SK-N-SH (cell line): ENCODE results near the gene DNAJB12. TPM values are rescaled to one million over a fixed set of nuclear protein-coding genes. Genes with fewer than 3 reads are reported as not detected.

Experiments
- CTCF ChIA-PET: fragments of 300-600, 350-600 bp; formaldehyde crosslinking; extraction: SDS; loops from one replicate; lab custom pipeline; 2021; lab: Yijun Ruan, JAX
- POLR2A ChIA-PET: fragments of 350-600 bp; sonication (Branson Sonifier 250); formaldehyde crosslinking; extraction: SDS; loops from one replicate; lab custom pipeline; 2020; ENCODE audit warnings: antibody characterized with exemption, inconsistent platforms; lab: Yijun Ruan, JAX
- DNase-seq: peaks from one replicate; pipeline ENCODE4 v3.0.0; 2012
- H2AFZ ChIP-seq: fragments of 200-600 bp; sonication (generic); 2 replicates; pipeline ENCODE4 v1.8.1; 2016; ENCODE audit warnings: antibody characterized with exemption, mild to moderate bottlenecking, low read depth
- H3F3A ChIP-seq: fragments of 200-600 bp; sonication (generic); replicated peaks from 2 replicates; pipeline ENCODE3; 2016; ENCODE audit warnings: antibody characterized with exemption, mild to moderate bottlenecking; ENCODE audit not compliant: insufficient read depth
- H3K27ac ChIP-seq, 2 experiments: fragments of 200-500 bp in 1 of 2; fragments of 200-600 bp in 1 of 2; sonication (Bioruptor generic) in 1 of 2; sonication (generic), shearing (Covaris generic) in 1 of 2; 2 replicates each; pipeline versions ENCODE4 v1.5.1 to v1.6.1; 2014 to 2016; ENCODE audit warnings: low read depth in 2 of 2, inconsistent platforms in 1 of 2, low read length in 1 of 2, mild to moderate bottlenecking in 1 of 2, mixed read lengths in 1 of 2
- H3K27me3 ChIP-seq: fragments of 200-600 bp; sonication (generic), shearing (Covaris generic); 2 replicates; pipeline ENCODE4 v1.6.1; 2016; ENCODE audit warnings: mixed run types; ENCODE audit not compliant: insufficient read depth
- H3K36me3 ChIP-seq, 2 experiments: fragments of 200-500 bp in 1 of 2; fragments of 200-600 bp in 1 of 2; sonication (Bioruptor generic) in 1 of 2; sonication (generic) in 1 of 2; replicated peaks in 1 of 2; 2 replicates each; pipeline versions ENCODE3 to v1.5.1; 2014 to 2016; ENCODE audit warnings: low read length in 1 of 2, mild to moderate bottlenecking in 1 of 2; ENCODE audit not compliant: insufficient read depth in 2 of 2, control insufficient read depth in 1 of 2
- H3K4me1 ChIP-seq, 2 experiments: fragments of 200-500 bp in 1 of 2; fragments of 200-600 bp in 1 of 2; sonication (Bioruptor generic) in 1 of 2; sonication (generic), shearing (Covaris generic) in 1 of 2; 2 replicates each; pipeline versions ENCODE4 v1.5.1 to v1.6.1; 2014 to 2016; ENCODE audit warnings: low read depth in 1 of 2, low read length in 1 of 2, mixed run types in 1 of 2; ENCODE audit not compliant: insufficient read depth in 2 of 2, control insufficient read depth in 1 of 2
- H3K4me2 ChIP-seq: fragments of 200-600 bp; sonication (generic), shearing (Covaris generic); 2 replicates; pipeline ENCODE4 v1.6.1; 2017; ENCODE audit warnings: mixed run types
- H3K4me3 ChIP-seq, 2 experiments: fragments of 200-500 bp in 1 of 2; fragments of 200-600 bp in 1 of 2; sonication (Bioruptor generic) in 1 of 2; sonication (generic), shearing (Covaris generic) in 1 of 2; 2 replicates each; pipeline versions ENCODE4 v1.5.1 to v1.8.1; 2014 to 2016; ENCODE audit warnings: low read depth in 2 of 2, inconsistent platforms in 1 of 2, low read length in 1 of 2, mild to moderate bottlenecking in 1 of 2, mixed read lengths in 1 of 2, moderate library complexity in 1 of 2
- H3K79me2 ChIP-seq: fragments of 200-600 bp; sonication (generic); 2 replicates; pipeline ENCODE4 v1.8.1; 2017; ENCODE audit warnings: mild to moderate bottlenecking; ENCODE audit not compliant: insufficient read depth
- H3K9ac ChIP-seq: fragments of 200-600 bp; sonication (generic); 2 replicates; pipeline ENCODE4 v1.6.1; 2017; ENCODE audit warnings: mixed run types
- H3K9me2 ChIP-seq: fragments of 200-600 bp; sonication (generic); 2 replicates; pipeline ENCODE4 v1.6.1; 2017; ENCODE audit warnings: mixed run types
- H3K9me3 ChIP-seq: fragments of 200-600 bp; sonication (generic); 2 replicates; pipeline ENCODE4 v1.6.1; 2017; ENCODE audit warnings: mixed run types, mild to moderate bottlenecking, moderate library complexity
- H4K20me1 ChIP-seq: fragments of 200-600 bp; sonication (generic); 2 replicates; pipeline ENCODE4 v1.6.1; 2017; ENCODE audit warnings: mild to moderate bottlenecking, mixed run types; ENCODE audit not compliant: insufficient read depth
- EP300 ChIP-seq, 2 experiments: IDR thresholded peaks; 2 replicates each; pipeline versions ENCODE4 v1.4.0 to v1.6.1; 2012; ENCODE audit warnings: borderline replicate concordance in 1 of 2, low read depth in 1 of 2, low read length in 1 of 2
- EZH2phosphoT487 ChIP-seq: fragments of 200-600 bp; sonication (generic); IDR thresholded peaks from 2 replicates; pipeline ENCODE4 v1.6.1; 2017; ENCODE audit warnings: low read depth, mixed run types, mild to moderate bottlenecking, antibody characterized with exemption, moderate library complexity, borderline replicate concordance
- FOSL2 ChIP-seq: IDR thresholded peaks from 2 replicates; pipeline ENCODE4 v1.4.0; 2012; ENCODE audit warnings: low read depth, mild to moderate bottlenecking, moderate library complexity, borderline replicate concordance
- FOXM1 ChIP-seq: IDR thresholded peaks from 2 replicates; pipeline ENCODE4 v1.4.0; 2012; ENCODE audit warnings: low read depth, mild to moderate bottlenecking
- GATA2 ChIP-seq: sonication (generic); formaldehyde crosslinking; IDR thresholded peaks from 2 replicates; pipeline ENCODE4 v1.5.0; 2020; ENCODE audit warnings: mild to moderate bottlenecking, missing genetic modification reagents
- MEF2A ChIP-seq: IDR thresholded peaks from 2 replicates; pipeline ENCODE4 v1.4.0; 2012; ENCODE audit warnings: low read depth, borderline replicate concordance
- NFIC ChIP-seq: IDR thresholded peaks from 2 replicates; pipeline ENCODE4 v1.4.0; 2012; ENCODE audit warnings: borderline replicate concordance
- NRF1 ChIP-seq: IDR thresholded peaks from 2 replicates; pipeline ENCODE4 v1.6.1; 2012; ENCODE audit warnings: low read depth, mild to moderate bottlenecking, low read length
- PBX3 ChIP-seq: IDR thresholded peaks from 2 replicates; pipeline ENCODE4; 2012
- POLR2AphosphoS5 ChIP-seq: IDR thresholded peaks from 2 replicates; pipeline ENCODE4 v1.6.1; 2012; ENCODE audit warnings: low read depth, low read length
- RCOR1 ChIP-seq: fragments of 150-350 bp; IDR thresholded peaks from 2 replicates; pipeline ENCODE4 v1.6.1; 2017; ENCODE audit warnings: antibody characterized with exemption, low read length
- REST ChIP-seq: IDR thresholded peaks from 2 replicates; pipeline ENCODE4 v1.6.1; 2012; ENCODE audit warnings: mild to moderate bottlenecking, low read depth, low read length, moderate library complexity
- RFX5 ChIP-seq: IDR thresholded peaks from 2 replicates; pipeline ENCODE4 v1.6.1; 2012; ENCODE audit warnings: mild to moderate bottlenecking, improper control_type of control experiment, low read length
- SMC3 ChIP-seq: IDR thresholded peaks from 2 replicates; pipeline ENCODE4 v1.6.1; 2012; ENCODE audit warnings: low read depth, low read length, improper control_type of control experiment
- TAF1 ChIP-seq: IDR thresholded peaks from 2 replicates; pipeline ENCODE4 v1.6.1; 2012; ENCODE audit warnings: low read depth, mild to moderate bottlenecking, low read length, moderate library complexity, borderline replicate concordance
- TEAD4 ChIP-seq: IDR thresholded peaks from 2 replicates; pipeline ENCODE4 v1.4.0; 2012; ENCODE audit warnings: mild to moderate bottlenecking, borderline replicate concordance; ENCODE audit not compliant: insufficient read depth
- USF1 ChIP-seq: IDR thresholded peaks from 2 replicates; pipeline ENCODE4 v1.4.0; 2012; ENCODE audit warnings: low read depth, borderline replicate concordance
- USF2 ChIP-seq: fragments of 150-350 bp; IDR thresholded peaks from 2 replicates; pipeline ENCODE4 v1.6.1; 2017; ENCODE audit warnings: antibody characterized with exemption, low read length, low read depth, borderline replicate concordance
- YY1 ChIP-seq: IDR thresholded peaks from 2 replicates; pipeline ENCODE4 v1.4.0; 2012; ENCODE audit warnings: low read depth, mild to moderate bottlenecking
- ZBTB33 ChIP-seq: IDR thresholded peaks from 2 replicates; pipeline ENCODE4 v1.4.0; 2012; ENCODE audit warnings: low read depth, borderline replicate concordance
- WGBS: methylation state at CpG from one replicate; pipeline ENCODE4 v1.1.6; 2017; ENCODE audit warnings: low lambda C conversion rate; 5-methylcytosine and 5-hydroxymethylcytosine counted together
- polyA plus RNA-seq, 3 experiments: library from polyadenylated mRNA; depleted of rRNA; stranded (reverse); fragments of >200 nt; gene quantifications; 2 replicates each; pipeline ENCODE4 v1.2.3, GENCODE V29; 2012

DNAJB12 gene
- polyA plus RNA-seq, 1 of the 3 experiments (the other 2 are of a cell fraction), result 25.8 TPM

GRCh38 chr10:72386916-72387586 lies 32.3 kb upstream of the DNAJB12 start:
- Histone ChIP-seq H3K9ac (no peak overlapping the region), H3F3A (no peaks in the 10 kb centered on the region), H3K9me2 (no peaks in the 10 kb centered on the region), H3K27me3 (no peaks in the 10 kb centered on the region), H3K4me3 (no peak overlapping the region), H3K4me1 (no peaks in the 10 kb centered on the region), H3K79me2 (no peaks in the 10 kb centered on the region), H2AFZ (no peak overlapping the region), H3K9me3 (no peaks in the 10 kb centered on the region), H4K20me1 (no peaks in the 10 kb centered on the region), H3K4me2 (no peak overlapping the region), H3K27ac (no peak overlapping the region), H3K36me3 (no peaks in the 10 kb centered on the region)
- WGBS, result 55% methylated on average over 3 of the region's 3 CpGs
- ChIA-PET CTCF (no interaction called here), POLR2A (no interaction called here)
- no peak for TF ChIP-seq NFIC
- TF ChIP-seq USF2, result no peak
- TF ChIP-seq EZH2phosphoT487, result no peak
- no peak for TF ChIP-seq FOXM1
- TF ChIP-seq PBX3, result no peak
- no peak for TF ChIP-seq TAF1
- TF ChIP-seq YY1, result no peak
- no peak for TF ChIP-seq POLR2AphosphoS5
- no peak for TF ChIP-seq ZBTB33
- TF ChIP-seq SMC3, result no peak
- no peak for TF ChIP-seq FOSL2
- TF ChIP-seq TEAD4, result no peak
- no peak for TF ChIP-seq RFX5
- no peak for TF ChIP-seq MEF2A
- TF ChIP-seq EP300 (IDR thresholded peaks at IDR 0.05; ENCODE audit: borderline replicate concordance in 1 of 2, low read depth in 1 of 2, low read length in 1 of 2), result no peak
- no peak for TF ChIP-seq NRF1
- no peak for TF ChIP-seq RCOR1
- TF ChIP-seq REST, result no peak
- no peak for TF ChIP-seq USF1
- TF ChIP-seq GATA2 (CRISPR knock-in tag), result no peak
- DNase-seq, result no peak
